ENCODE data around the gene CATSPERD. TPM values are rescaled to one million over a fixed set of nuclear protein-coding genes. Genes with fewer than 3 reads are reported as not detected.

Gene CATSPERD
- total and polyA plus RNA-seq, 9 of the 15 experiments (the other 6 are each of a cell fraction or from before 2014, with no cell fraction given), result not detected

- TF ChIP-seq RBM14 (IDR thresholded peaks at IDR 0.05; ENCODE audit: borderline replicate concordance, insufficient read depth, low read depth, low read length) (no peak), TOE1 (IDR thresholded peaks at IDR 0.05; ENCODE audit: borderline replicate concordance) (peak; percentile 97), TOE1 (CRISPR knock-in tag; IDR thresholded peaks at IDR 0.05; ENCODE audit: borderline replicate concordance, low read depth) (no peak), CXXC5 (CRISPR knock-in tag; IDR thresholded peaks at IDR 0.05) (peak; percentile 98), ZNF778 (CRISPR knock-in tag; IDR thresholded peaks at IDR 0.05) (no peak), DNMT1 (IDR thresholded peaks at IDR 0.05) (no peak), ZNF696 (CRISPR knock-in tag; conservative IDR thresholded peaks at IDR 0.05) (no peak), PKNOX1 (IDR thresholded peaks at IDR 0.05) (0 out of 2 replicates have a peak, but pooled peaks have one; percentile 18), FOSL1 (tag; conservative IDR thresholded peaks at IDR 0.05) (0 out of 2 replicates have a peak, but pooled peaks have one; percentile 25), ZNF274 (IDR thresholded peaks at IDR 0.05; ENCODE audit: borderline replicate concordance, low read depth, low read length) (no peak), TEAD2 (tag; IDR thresholded peaks at IDR 0.05) (no peak), ZNF239 (CRISPR knock-in tag; IDR thresholded peaks at IDR 0.05) (peak; percentile 20; the same call in 1 of the 2 replicates), ATF7 (IDR thresholded peaks at IDR 0.05) (peak; percentile 89), MTF1 (CRISPR knock-in tag; IDR thresholded peaks at IDR 0.05; ENCODE audit: borderline replicate concordance) (no peak), SMAD3 (CRISPR knock-in tag; conservative IDR thresholded peaks at IDR 0.05) (peak; percentile 60; the same call in 1 of the 2 replicates)
- TF ChIP-seq, protein P1, sequence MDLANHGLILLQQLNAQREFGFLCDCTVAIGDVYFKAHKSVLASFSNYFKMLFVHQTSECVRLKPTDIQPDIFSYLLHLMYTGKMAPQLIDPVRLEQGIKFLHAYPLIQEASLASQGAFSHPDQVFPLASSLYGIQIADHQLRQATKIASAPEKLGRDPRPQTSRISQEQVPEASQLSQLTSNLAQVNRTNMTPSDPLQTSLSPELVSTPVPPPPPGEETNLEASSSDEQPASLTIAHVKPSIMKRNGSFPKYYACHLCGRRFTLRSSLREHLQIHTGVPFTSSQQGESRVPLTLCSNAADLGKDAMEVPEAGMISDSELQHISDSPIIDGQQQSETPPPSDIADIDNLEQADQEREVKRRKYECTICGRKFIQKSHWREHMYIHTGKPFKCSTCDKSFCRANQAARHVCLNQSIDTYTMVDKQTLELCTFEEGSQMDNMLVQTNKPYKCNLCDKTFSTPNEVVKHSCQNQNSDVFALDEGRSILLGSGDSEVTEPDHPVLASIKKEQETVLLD (IDR thresholded peaks at IDR 0.05), result peak; percentile 100
Measured at GRCh38 chr19:5719961-5720790, at the start of gene CATSPERD, which contains the start of gene LONP1 (continued).

Data from K562 (cell line).